Tibial artery (tissue), 4 donors: ENCODE data around the gene LCOR.

Source experiments
- DNase-seq, 2 donors: peaks; one replicate each; pipeline ENCODE4 v3.0.0-alpha.2; 2019
- H3K27ac ChIP-seq, 2 donors: fragments of 200-600 bp; sonication (generic) in 1 of 2; 1 replicate in 1 of 2; 2 replicates in 1 of 2; pipeline ENCODE4 v1.5.1; 2018 to 2019; ENCODE audit warnings: mild to moderate bottlenecking in 1 of 2
- H3K27me3 ChIP-seq, 2 donors: fragments of 200-600 bp; sonication (generic) in 1 of 2; one replicate each; pipeline versions ENCODE4 v1.5.1 to v1.6.0; 2016 to 2019
- H3K36me3 ChIP-seq, 3 donors: fragments of 200-600 bp; sonication (generic) in 2 of 3; one replicate each; pipeline ENCODE4 v1.5.1; 2016 to 2019; ENCODE audit warnings: mild to moderate bottlenecking in 2 of 3
- H3K4me1 ChIP-seq, 4 donors: fragments of 200-600 bp; sonication (generic) in 2 of 4; 1 replicate in 3 of 4; 2 replicates in 1 of 4; pipeline ENCODE4 v1.5.1; 2016 to 2019
- H3K4me3 ChIP-seq, 2 donors: fragments of 200-600 bp; sonication (generic) in 1 of 2; 1 replicate in 1 of 2; 2 replicates in 1 of 2; pipeline ENCODE4 v1.5.1; 2018 to 2019; ENCODE audit warnings: mild to moderate bottlenecking in 2 of 2
- H3K9me3 ChIP-seq, 3 donors: fragments of 200-600 bp; sonication (generic) in 1 of 3; one replicate each; pipeline ENCODE4 v1.5.1; 2016 to 2019
- CTCF ChIP-seq, 2 experiments: fragments of 200-600 bp in 1 of 2; fragments of 450-650 bp in 1 of 2; IDR thresholded peaks; one replicate each; pipeline ENCODE4 v1.5.1; 2017 to 2019; ENCODE audit warnings: antibody characterized with exemption in 2 of 2, mild to moderate bottlenecking in 1 of 2, moderate library complexity in 1 of 2
- intact Hi-C: fragments of 100-400 bp; cut with DNase I; formaldehyde crosslinking; loops from one replicate; pipeline ENCODE4 v1.15.0; 2023; ENCODE audit warnings: low total_unique reads

The LCOR gene

GRCh38 chr10:96878057-96878456 lies 46.0 kb downstream of the LCOR start:
- Histone ChIP-seq H3K4me1 (peaks cover 0 to 14% (median 0%) of the 10 kb centered on the region in 4 donors), H3K9me3 (no peaks in the 10 kb centered on the region), H3K36me3 (no peaks in the 10 kb centered on the region), H3K27me3 (no peaks in the 10 kb centered on the region), H3K27ac (no peak overlapping the region), H3K4me3 (no peak overlapping the region)
- intact Hi-C loops: no loop called here
- TF ChIP-seq CTCF (IDR thresholded peaks at IDR 0.05): no peak
- DNase-seq: no peak

DNA sequence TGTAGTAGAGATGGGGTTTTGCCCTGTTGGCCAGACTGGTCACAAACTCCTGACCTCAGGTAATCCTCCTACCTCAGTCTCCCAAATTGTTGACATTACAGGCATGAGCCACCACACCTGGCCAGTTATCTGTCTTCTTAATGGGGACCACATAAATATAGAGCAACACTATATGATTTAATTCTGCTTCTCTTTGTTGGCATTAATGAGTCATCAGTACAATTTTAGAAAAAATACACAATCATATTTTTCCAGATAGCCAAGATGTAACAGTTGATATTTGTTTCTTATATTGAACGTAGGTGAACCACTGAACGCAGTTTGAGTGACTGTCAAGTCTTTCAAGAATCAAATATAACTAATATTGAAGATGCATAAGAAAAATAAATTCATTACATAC lies 48.5 kb downstream of the LCOR start:
- DNase-seq: no peak
- H3K36me3 ChIP-seq: no peaks in the 10 kb centered on the region
- no peaks in the 10 kb centered on the region for H3K27me3 ChIP-seq
- no peak overlapping the region for H3K27ac ChIP-seq
- no peaks in the 10 kb centered on the region for H3K9me3 ChIP-seq
- no peak overlapping the region for H3K4me3 ChIP-seq
- no peak for TF ChIP-seq CTCF (IDR thresholded peaks at IDR 0.05)
- intact Hi-C loops: no loop called here
- H3K4me1 ChIP-seq: peaks cover 0 to 25% (median 6%) of the 10 kb centered on the region in 4 donors

- Histone ChIP-seq H3K27me3 (no peaks in the 10 kb centered on the region), H3K27ac (no peak overlapping the region), H3K4me3 (no peak overlapping the region), H3K4me1 (peaks cover 0 to 5% (median 2%) of the 10 kb centered on the region in 4 donors), H3K9me3 (no peaks in the 10 kb centered on the region), H3K36me3 (peaks cover 0 to 13% (median 0%) of the 10 kb centered on the region in 3 donors)
- DNase-seq: no peak
- intact Hi-C loops: no loop called here
- TF ChIP-seq CTCF (IDR thresholded peaks at IDR 0.05): no peak
Measured at GRCh38 chr10:96889415-96890171, 57.5 kb downstream of the LCOR start.

DNA sequence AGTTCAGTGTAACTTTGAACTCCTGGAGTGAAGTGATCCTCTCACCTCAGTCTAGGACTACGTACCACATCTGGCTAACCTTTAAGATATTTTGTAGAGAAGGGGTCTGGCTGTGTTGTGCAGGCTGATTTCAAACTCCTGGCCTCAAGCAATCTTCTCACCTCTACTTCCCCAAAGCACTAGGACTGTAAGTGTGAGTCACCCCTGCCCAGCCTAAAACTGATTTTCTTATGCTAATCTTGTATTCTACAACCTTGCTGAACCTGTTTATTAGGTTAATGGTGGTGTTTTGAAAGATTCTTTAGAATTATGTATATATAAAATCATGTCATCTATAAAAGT lies 58.0 kb downstream of the LCOR start:
- peaks cover 0 to 13% (median 0%) of the 10 kb centered on the region in 3 donors for H3K36me3 ChIP-seq
- no peak for TF ChIP-seq CTCF (IDR thresholded peaks at IDR 0.05)
- no peaks in the 10 kb centered on the region for H3K4me1 ChIP-seq
- intact Hi-C loops: no loop called here
- H3K27ac ChIP-seq: no peak overlapping the region
- no peaks in the 10 kb centered on the region for H3K27me3 ChIP-seq
- no peak for DNase-seq
- H3K4me3 ChIP-seq: no peak overlapping the region
- no peaks in the 10 kb centered on the region for H3K9me3 ChIP-seq

DNA sequence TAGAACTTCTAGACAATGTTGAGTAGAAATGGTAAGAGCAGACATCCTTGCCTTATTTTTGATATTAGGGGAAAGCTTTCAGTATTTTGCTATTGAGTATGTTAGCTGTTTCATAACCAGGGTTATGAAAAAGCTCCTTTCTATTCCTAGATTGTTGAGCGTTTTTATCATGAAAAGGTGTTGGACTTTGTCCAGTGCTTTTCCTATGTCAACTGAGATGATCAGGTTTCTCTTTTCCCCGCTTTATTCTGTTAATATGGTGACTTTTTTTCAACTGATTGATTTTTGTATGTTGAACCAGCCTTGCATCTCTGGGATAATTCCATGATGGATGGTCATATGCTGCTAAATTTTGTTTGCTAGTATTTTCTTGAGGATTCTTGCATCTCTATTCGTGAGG lies 58.5 kb downstream of the LCOR start:
- no peaks in the 10 kb centered on the region for H3K9me3 ChIP-seq
- H3K27ac ChIP-seq: no peak overlapping the region
- H3K4me1 ChIP-seq: no peaks in the 10 kb centered on the region
- no peak overlapping the region for H3K4me3 ChIP-seq
- intact Hi-C loops: no loop called here
- no peak for DNase-seq
- no peaks in the 10 kb centered on the region for H3K27me3 ChIP-seq
- no peak for TF ChIP-seq CTCF (IDR thresholded peaks at IDR 0.05)
- peaks cover 0 to 13% (median 0%) of the 10 kb centered on the region in 3 donors for H3K36me3 ChIP-seq
